Tibial nerve (tissue), 4 donors: Measurements from ENCODE around the gene HK2. TPM values are rescaled to one million over a fixed set of nuclear protein-coding genes. Genes with fewer than 3 reads are reported as not detected.
"Not testable (repeated sequence)": the region's sequence is repeated elsewhere in the genome, so short reads cannot be mapped to it uniquely, and the experiment has no call there.

Experiments used
- DNase-seq, 2 donors: peaks; one replicate each; pipeline ENCODE4 v3.0.0-alpha.2; 2019; ENCODE audit warnings: low spot score in 2 of 2
- H3K27ac ChIP-seq, 4 donors: fragments of 200-600 bp; sonication (generic) in 3 of 4; one replicate each; pipeline ENCODE4 v1.5.1; 2017 to 2019; ENCODE audit warnings: mild to moderate bottlenecking in 1 of 4
- H3K27me3 ChIP-seq, 2 donors: fragments of 200-600 bp; sonication (generic) in 1 of 2; one replicate each; pipeline versions ENCODE4 v1.5.1 to v1.6.0; 2017 to 2019
- H3K36me3 ChIP-seq, 3 donors: fragments of 200-600 bp; sonication (generic); one replicate each; pipeline ENCODE4 v1.5.1; 2018 to 2019
- H3K4me1 ChIP-seq, 4 donors: fragments of 200-600 bp; sonication (generic) in 3 of 4; one replicate each; pipeline ENCODE4 v1.5.1; 2017 to 2019
- H3K4me3 ChIP-seq, 4 donors: fragments of 200-600 bp; sonication (generic) in 3 of 4; one replicate each; pipeline ENCODE4 v1.5.1; 2017 to 2019; ENCODE audit warnings: mild to moderate bottlenecking in 1 of 4, moderate library complexity in 1 of 4
- H3K9me3 ChIP-seq, 4 donors: fragments of 200-600 bp; sonication (generic) in 3 of 4; one replicate each; pipeline ENCODE4 v1.5.1; 2017 to 2019
- EP300 ChIP-seq, 2 donors: sonication (generic); formaldehyde crosslinking; IDR thresholded peaks; one replicate each; pipeline ENCODE4 v1.6.1; 2017; ENCODE audit warnings: antibody characterized with exemption in 2 of 2, mild to moderate bottlenecking in 1 of 2
- POLR2A ChIP-seq, 2 donors: fragments of 450-650 bp; IDR thresholded peaks; one replicate each; pipeline ENCODE4 v1.6.1; 2017; ENCODE audit warnings: antibody characterized with exemption in 2 of 2, mild to moderate bottlenecking in 2 of 2, moderate library complexity in 2 of 2
- WGBS, 2 donors: methylation state at CpG; one replicate each; pipeline ENCODE4 v1.1.5; 2018; 5-methylcytosine and 5-hydroxymethylcytosine counted together
- total RNA-seq, 4 donors: library from RNA; depleted of rRNA; stranded (reverse); fragments of >200 nt; gene quantifications; one replicate each; pipeline ENCODE4 v1.1.0, GENCODE V29; 2016
- TF ChIP-seq, protein P1 (sequence below), 5 experiments: fragments of 200-600 bp in 3 of 5; fragments of 450-650 bp in 2 of 5; sonication (generic) in 3 of 5; IDR thresholded peaks; one replicate each; pipeline ENCODE4 v1.5.1; 2016 to 2019; ENCODE audit warnings: antibody characterized with exemption in 5 of 5, mild to moderate bottlenecking in 3 of 5, moderate library complexity in 2 of 5

The HK2 gene
- total RNA-seq, 4 donors from 2014 or later: 6.5 to 13.4 (median 6.7) TPM

DNA sequence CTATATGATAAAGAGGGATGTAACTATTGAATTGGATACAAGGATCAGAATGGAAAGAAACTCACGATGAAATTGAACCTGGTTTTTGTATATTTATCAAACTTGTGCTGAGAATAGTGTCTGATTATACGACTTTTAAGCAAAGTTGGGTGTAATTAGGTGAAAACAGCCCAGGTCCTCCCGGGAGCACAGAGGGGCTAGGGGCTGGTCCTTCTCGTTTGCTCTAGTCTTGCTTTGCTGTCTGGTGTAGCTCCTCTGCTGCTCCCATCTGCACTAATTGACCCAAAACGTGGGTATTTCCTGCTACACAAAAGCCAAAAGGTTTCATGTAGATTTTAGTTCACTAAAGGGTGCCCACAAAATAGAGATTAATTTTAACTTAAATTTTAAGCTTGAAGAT is 58.7 kb downstream of the HK2 start:
- H3K27ac ChIP-seq: no peak overlapping the region
- H3K36me3 ChIP-seq: peaks cover 0 to 26% (median 0%) of the 10 kb centered on the region in 3 donors

DNA sequence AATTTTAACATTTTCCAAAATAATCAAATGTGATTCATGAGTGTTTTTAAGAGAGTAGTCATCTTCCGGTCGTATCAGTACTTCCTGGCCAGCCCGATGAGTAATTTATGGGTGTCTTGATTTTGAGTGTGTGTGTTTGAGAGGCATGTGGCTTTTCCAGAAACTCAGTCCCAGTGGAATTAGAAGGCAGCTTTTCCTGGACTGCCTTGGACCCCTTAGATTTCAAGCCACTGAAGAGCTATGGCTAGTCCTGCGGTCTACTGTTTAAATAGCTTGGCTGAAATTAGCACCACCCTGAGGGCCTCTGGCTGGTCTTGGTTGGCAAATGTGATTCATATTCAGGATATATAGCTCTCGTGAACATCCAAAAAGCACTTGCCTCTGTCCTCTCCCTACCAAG is 59.4 kb downstream of the HK2 start:
- no peaks in the 10 kb centered on the region for H3K4me1 ChIP-seq
- WGBS, 2 donors: 61 to 62% methylated on average over 5 of the region's 5 CpGs
- no peaks in the 10 kb centered on the region for H3K27me3 ChIP-seq
- peaks cover 0 to 19% (median 0%) of the 10 kb centered on the region in 3 donors for H3K36me3 ChIP-seq
- no peak overlapping the region for H3K4me3 ChIP-seq
- TF ChIP-seq POLR2A (IDR thresholded peaks at IDR 0.05): no peak
- TF ChIP-seq, protein P1, sequence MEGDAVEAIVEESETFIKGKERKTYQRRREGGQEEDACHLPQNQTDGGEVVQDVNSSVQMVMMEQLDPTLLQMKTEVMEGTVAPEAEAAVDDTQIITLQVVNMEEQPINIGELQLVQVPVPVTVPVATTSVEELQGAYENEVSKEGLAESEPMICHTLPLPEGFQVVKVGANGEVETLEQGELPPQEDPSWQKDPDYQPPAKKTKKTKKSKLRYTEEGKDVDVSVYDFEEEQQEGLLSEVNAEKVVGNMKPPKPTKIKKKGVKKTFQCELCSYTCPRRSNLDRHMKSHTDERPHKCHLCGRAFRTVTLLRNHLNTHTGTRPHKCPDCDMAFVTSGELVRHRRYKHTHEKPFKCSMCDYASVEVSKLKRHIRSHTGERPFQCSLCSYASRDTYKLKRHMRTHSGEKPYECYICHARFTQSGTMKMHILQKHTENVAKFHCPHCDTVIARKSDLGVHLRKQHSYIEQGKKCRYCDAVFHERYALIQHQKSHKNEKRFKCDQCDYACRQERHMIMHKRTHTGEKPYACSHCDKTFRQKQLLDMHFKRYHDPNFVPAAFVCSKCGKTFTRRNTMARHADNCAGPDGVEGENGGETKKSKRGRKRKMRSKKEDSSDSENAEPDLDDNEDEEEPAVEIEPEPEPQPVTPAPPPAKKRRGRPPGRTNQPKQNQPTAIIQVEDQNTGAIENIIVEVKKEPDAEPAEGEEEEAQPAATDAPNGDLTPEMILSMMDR (IDR thresholded peaks at IDR 0.05): no peak
- TF ChIP-seq EP300 (IDR thresholded peaks at IDR 0.05): no peak
- no peaks in the 10 kb centered on the region for H3K9me3 ChIP-seq
- no peak overlapping the region for H3K27ac ChIP-seq
- no peak for DNase-seq

More for the DNA sequence above, 58.7 kb downstream of the HK2 start:
- 82 to 87% methylated on average over 5 of the region's 5 CpGs for WGBS, 2 donors
- H3K9me3 ChIP-seq: no peaks in the 10 kb centered on the region
- H3K4me3 ChIP-seq: no peak overlapping the region
- H3K4me1 ChIP-seq: no peaks in the 10 kb centered on the region
- TF ChIP-seq EP300 (IDR thresholded peaks at IDR 0.05): no peak
- TF ChIP-seq, protein P1 (IDR thresholded peaks at IDR 0.05): no peak
- no peak for TF ChIP-seq POLR2A (IDR thresholded peaks at IDR 0.05)
- no peaks in the 10 kb centered on the region for H3K27me3 ChIP-seq
- no peak for DNase-seq

DNA sequence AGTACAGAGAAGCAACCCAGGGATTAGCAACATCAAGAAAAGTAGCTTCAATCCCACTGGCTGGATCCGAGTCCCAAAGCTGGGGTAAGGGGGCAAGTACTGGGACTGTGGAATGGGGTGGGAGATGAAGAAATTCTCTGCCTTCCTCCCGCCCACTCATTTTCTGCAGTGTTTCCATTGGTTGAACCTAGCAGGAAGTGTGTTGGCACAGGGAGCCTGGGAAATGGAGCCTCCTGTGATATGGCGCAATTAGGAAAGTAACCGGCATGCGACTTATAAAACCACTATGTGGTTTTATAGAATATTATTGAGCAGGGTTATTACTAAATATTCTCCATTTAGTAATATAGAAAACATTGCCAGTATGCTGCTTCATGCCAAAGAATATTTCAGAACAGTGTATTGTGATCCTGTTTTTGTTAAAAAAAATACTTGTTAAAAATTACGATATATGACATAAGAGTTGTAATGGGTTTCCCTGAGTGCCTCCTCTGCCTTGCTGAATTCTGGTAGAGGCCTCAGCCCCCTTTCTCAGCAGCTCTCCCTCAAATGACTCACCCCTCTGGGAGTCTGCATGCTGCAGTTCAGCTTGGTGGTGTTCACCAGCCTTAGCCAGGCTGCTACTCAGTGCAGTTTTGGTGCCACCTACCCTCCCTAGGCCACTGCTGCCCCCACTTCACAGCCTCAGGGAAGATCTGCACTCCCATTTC is 60.5 kb downstream of the HK2 start:
- no peaks in the 10 kb centered on the region for H3K4me1 ChIP-seq
- no peak overlapping the region for H3K4me3 ChIP-seq
- TF ChIP-seq, protein P1 (IDR thresholded peaks at IDR 0.05): no peak
- TF ChIP-seq EP300 (IDR thresholded peaks at IDR 0.05): no peak
- H3K27ac ChIP-seq: no peak overlapping the region
- H3K27me3 ChIP-seq: no peaks in the 10 kb centered on the region
- peaks cover 0 to 14% (median 0%) of the 10 kb centered on the region in 3 donors for H3K36me3 ChIP-seq
- DNase-seq: no peak
- WGBS, 2 donors: 91 to 94% methylated on average over 6 of the region's 6 CpGs
- H3K9me3 ChIP-seq: no peaks in the 10 kb centered on the region

DNA sequence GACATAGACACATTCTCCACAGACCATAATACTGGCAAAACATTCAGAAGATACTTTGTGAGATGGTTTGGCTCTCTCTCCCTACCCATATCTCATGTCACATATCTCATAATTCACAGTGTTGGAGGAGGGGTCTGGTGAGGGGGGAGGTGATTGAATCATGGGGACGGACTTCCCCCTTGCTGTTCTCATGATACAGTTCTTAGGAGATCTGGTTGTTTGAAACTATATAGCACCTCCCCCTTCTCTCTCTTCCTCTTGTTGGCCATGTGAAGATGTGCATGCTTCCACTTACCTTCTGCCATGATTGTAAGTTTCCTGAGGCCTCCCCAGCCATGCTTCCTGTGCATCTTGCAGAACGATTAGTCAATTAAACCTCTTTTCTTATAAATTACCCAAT is 61.1 kb downstream of the HK2 start:
- TF ChIP-seq EP300 (IDR thresholded peaks at IDR 0.05): no peak
- TF ChIP-seq POLR2A (IDR thresholded peaks at IDR 0.05): no peak
- TF ChIP-seq, protein P1 (IDR thresholded peaks at IDR 0.05): no peak
- no peaks in the 10 kb centered on the region for H3K27me3 ChIP-seq

DNA sequence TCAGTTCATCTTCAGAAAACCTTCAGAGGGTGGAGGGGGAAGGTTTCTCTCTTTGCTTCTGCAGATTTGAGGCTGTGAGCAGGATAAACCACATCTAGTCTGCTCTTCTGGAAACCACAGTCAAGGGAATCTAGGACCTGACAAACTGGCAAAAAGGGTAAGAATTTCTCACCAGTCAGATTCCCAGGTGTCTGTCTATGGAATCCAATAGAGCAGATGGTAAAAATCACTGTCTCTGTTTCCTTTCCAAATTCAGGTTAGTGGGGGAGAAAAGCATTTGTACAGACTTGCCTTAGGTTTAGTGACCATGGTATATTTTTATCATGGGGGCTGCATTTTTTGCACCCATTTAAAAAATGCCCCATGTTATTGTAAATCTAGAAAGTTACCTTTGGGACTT is 62.3 kb downstream of the HK2 start:
- no peak for DNase-seq

More for the DNA sequence above, 61.1 kb downstream of the HK2 start:
- DNase-seq: no peak
- Histone ChIP-seq H3K4me3 (no peak overlapping the region), H3K27ac (no peak overlapping the region), H3K4me1 (no peaks in the 10 kb centered on the region), H3K9me3 (no peaks in the 10 kb centered on the region), H3K36me3 (peaks cover 0 to 8% (median 0%) of the 10 kb centered on the region in 3 donors)
- WGBS, 2 donors: 82 to 85% methylated on average over 2 of the region's 2 CpGs

DNA sequence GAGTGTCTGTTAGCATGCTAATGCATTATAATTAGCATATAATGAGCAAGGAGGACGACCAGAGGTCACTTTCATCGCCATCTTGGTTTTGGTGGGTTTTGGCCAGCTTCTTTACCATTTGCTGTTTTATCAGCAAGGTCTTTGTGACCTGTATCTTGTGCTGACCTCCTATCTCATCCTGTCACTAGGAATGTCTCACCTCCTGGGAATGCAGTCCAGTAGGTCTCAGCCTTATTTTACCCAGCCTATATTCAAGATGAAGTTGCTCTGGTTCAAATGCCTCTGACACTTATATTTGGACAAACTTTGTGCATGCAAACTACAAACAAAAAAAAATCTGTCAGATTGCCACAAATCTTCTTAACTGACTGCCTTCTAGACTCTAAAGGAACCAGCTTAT is 66.3 kb downstream of the HK2 start:
- not testable (repeated sequence) for H3K27me3 ChIP-seq

More for the DNA sequence above, 62.3 kb downstream of the HK2 start:
- Histone ChIP-seq H3K4me3 (no peak overlapping the region), H3K27me3 (no peaks in the 10 kb centered on the region), H3K9me3 (no peaks in the 10 kb centered on the region), H3K4me1 (no peaks in the 10 kb centered on the region), H3K27ac (no peak overlapping the region), H3K36me3 (no peaks in the 10 kb centered on the region)
- TF ChIP-seq, protein P1 (IDR thresholded peaks at IDR 0.05): no peak
- no peak for TF ChIP-seq EP300 (IDR thresholded peaks at IDR 0.05)
- TF ChIP-seq POLR2A (IDR thresholded peaks at IDR 0.05): no peak

More for the DNA sequence above, 66.3 kb downstream of the HK2 start:
- not testable (repeated sequence) for H3K4me3 ChIP-seq, DNase-seq, H3K36me3 ChIP-seq, H3K4me1 ChIP-seq, H3K9me3 ChIP-seq, H3K27ac ChIP-seq
- WGBS, 2 donors: 86 to 87% methylated on average over 2 of the region's 2 CpGs
